B cell (primary cell): ENCODE data around the gene SMIM35. TPM values are rescaled to one million over a fixed set of nuclear protein-coding genes. Genes with fewer than 3 reads are reported as not detected.

Source experiments
- ATAC-seq: fragments of 200-7000 bp; cut with Tn5 transposase; one replicate; pipeline ENCODE4 v1.10.0; 2021; ENCODE audit warnings: low read depth, mild to moderate bottlenecking, moderate number of reproducible peaks, moderate library complexity
- CTCF ChIA-PET: fragments of 350-600 bp; sonication (Branson Sonifier 250); formaldehyde crosslinking; loops from one replicate; lab custom pipeline; 2021; ENCODE audit warnings: antibody characterized with exemption, inconsistent platforms; lab: Charles Lee
- POLR2A ChIA-PET: fragments of 350-600 bp; sonication (Branson Sonifier 250); formaldehyde crosslinking; loops from one replicate; lab custom pipeline; 2021; ENCODE audit warnings: antibody characterized with exemption; lab: Charles Lee
- DNase-seq: peaks from one replicate; pipeline ENCODE4 v3.0.0; 2013
- H2AFZ ChIP-seq: 2 replicates; pipeline ENCODE4 v1.6.1; 2012; ENCODE audit warnings: mild to moderate bottlenecking, low read depth, low read length; ENCODE audit not compliant: insufficient read depth, poor library complexity, severe bottlenecking
- H3K27ac ChIP-seq, 2 donors: 1 replicate in 1 of 2; 2 replicates in 1 of 2; pipeline ENCODE4 v1.5.1; 2012 to 2013; ENCODE audit warnings: low read length in 2 of 2, mild to moderate bottlenecking in 2 of 2, moderate library complexity in 1 of 2
- H3K27me3 ChIP-seq, 4 experiments: fragments of 200-600 bp in 1 of 4; sonication (generic) in 1 of 4; replicated peaks in 1 of 4; 1 replicate in 2 of 4; 2 replicates in 2 of 4; pipeline versions ENCODE4 v1.6.1 to v1.7.0; 2013 to 2016; ENCODE audit warnings: low read length in 3 of 4, mild to moderate bottlenecking in 2 of 4, mixed read lengths in 1 of 4, moderate library complexity in 1 of 4; ENCODE audit not compliant: insufficient read depth in 4 of 4, control insufficient read depth in 3 of 4; ENCODE audit errors: control extremely low read depth in 1 of 4
- H3K36me3 ChIP-seq, 2 experiments: replicated peaks in 1 of 2; 1 replicate in 1 of 2; 2 replicates in 1 of 2; pipeline versions ENCODE4 v1.6.1 to v1.7.1; 2013; ENCODE audit warnings: low read length in 1 of 2; ENCODE audit not compliant: insufficient read depth in 2 of 2, control insufficient read depth in 1 of 2; ENCODE audit errors: control extremely low read depth in 1 of 2, extremely low read depth in 1 of 2
- H3K4me1 ChIP-seq, 2 donors: fragments of 200-600 bp in 1 of 2; sonication (generic) in 1 of 2; 1 replicate in 1 of 2; 2 replicates in 1 of 2; pipeline versions ENCODE4 v1.5.1 to v1.6.1; 2013 to 2017; ENCODE audit warnings: low read length in 2 of 2; ENCODE audit not compliant: control insufficient read depth in 2 of 2, insufficient read depth in 2 of 2
- H3K4me2 ChIP-seq: replicated peaks from 2 replicates; pipeline ENCODE3; 2012; ENCODE audit warnings: mild to moderate bottlenecking, low read depth, low read length; ENCODE audit not compliant: poor library complexity, severe bottlenecking
- H3K4me3 ChIP-seq, 5 experiments: fragments of 200-600 bp in 1 of 5; sonication (generic) in 1 of 5; 1 replicate in 3 of 5; 2 replicates in 2 of 5; pipeline versions ENCODE4 v1.5.1 to v1.7.0; 2011 to 2016; ENCODE audit warnings: low read length in 4 of 5, mild to moderate bottlenecking in 4 of 5, low read depth in 2 of 5, control low read depth in 1 of 5, moderate library complexity in 1 of 5; ENCODE audit not compliant: insufficient read depth in 1 of 5; ENCODE audit errors: control extremely low read depth in 1 of 5, extremely low read depth in 1 of 5
- H3K79me2 ChIP-seq: fragments of 200-600 bp; sonication (generic); one replicate; pipeline ENCODE4 v1.6.0; 2016; ENCODE audit warnings: low read length; ENCODE audit not compliant: control insufficient read depth, insufficient read depth
- H3K9ac ChIP-seq: fragments of 200-600 bp; sonication (generic); 2 replicates; pipeline ENCODE4 v1.6.1; 2017; ENCODE audit warnings: mild to moderate bottlenecking, low read length, moderate library complexity
- H3K9me3 ChIP-seq, 3 donors: one replicate each; pipeline versions ENCODE4 v1.6.1 to v1.7.1; 2013; ENCODE audit warnings: low read length in 2 of 3; ENCODE audit not compliant: control insufficient read depth in 2 of 3, insufficient read depth in 1 of 3; ENCODE audit errors: control extremely low read depth in 1 of 3
- H4K20me1 ChIP-seq: 2 replicates; pipeline ENCODE4 v1.6.0; 2012; ENCODE audit warnings: mild to moderate bottlenecking, low read length; ENCODE audit not compliant: insufficient read depth, control insufficient read depth, poor library complexity, severe bottlenecking
- H3K27ac Mint-ChIP-seq: one replicate; pipeline ENCODE4 v1.8.0; 2021; ENCODE audit warnings: mixed read lengths
- H3K27me3 Mint-ChIP-seq: one replicate; pipeline ENCODE4 v1.8.0; 2021; ENCODE audit warnings: mixed read lengths
- H3K4me1 Mint-ChIP-seq: one replicate; pipeline ENCODE4 v1.8.0; 2021; ENCODE audit warnings: mixed read lengths
- H3K4me3 Mint-ChIP-seq: one replicate; pipeline ENCODE4 v1.8.0; 2021; ENCODE audit warnings: mixed read lengths
- H3K9me3 Mint-ChIP-seq: one replicate; pipeline ENCODE4 v1.8.0; 2022; ENCODE audit warnings: mixed read lengths; ENCODE audit not compliant: insufficient read depth
- EZH2 ChIP-seq: IDR thresholded peaks from 2 replicates; pipeline ENCODE4 v1.6.1; 2012; ENCODE audit warnings: borderline replicate concordance, low read depth, mild to moderate bottlenecking, moderate library complexity, low read length; ENCODE audit not compliant: insufficient read depth, poor library complexity, severe bottlenecking
- whole genome bisulfite sequencing: methylation state at CpG from one replicate; pipeline ENCODE4 v1.1.5; 2013; ENCODE audit warnings: missing lambda C conversion rate; ENCODE audit not compliant: insufficient coverage; 5-methylcytosine and 5-hydroxymethylcytosine counted together
- intact Hi-C: fragments of 100-400 bp; cut with micrococcal nuclease; formaldehyde crosslinking; loops from one replicate; pipeline ENCODE4 v1.10.0; 2022
- polyA plus RNA-seq: library from polyadenylated mRNA; depleted of rRNA; stranded (reverse); fragments of >200 nt; gene quantifications from 2 replicates; pipeline ENCODE4 v1.2.3, GENCODE V29; 2012
- total RNA-seq, 2 donors: library from RNA; stranded (reverse); fragments of 120-200 nt in 1 of 2; gene quantifications; 1 replicate in 1 of 2; 2 replicates in 1 of 2; pipeline versions ENCODE4 v1.2.3 to v1.2.4, GENCODE V29; 2013 to 2022
- TF ChIP-seq, protein P1 (sequence below): fragments of 200-600 bp; IDR thresholded peaks from one replicate; pipeline ENCODE4 v1.8.0; 2022; ENCODE audit warnings: antibody characterized with exemption, mild to moderate bottlenecking

Gene SMIM35
- total and polyA plus RNA-seq, 2 donors (not counting 1 experiment from before 2014, with no cell fraction given), result 1.3 to 4.5 TPM

DNA sequence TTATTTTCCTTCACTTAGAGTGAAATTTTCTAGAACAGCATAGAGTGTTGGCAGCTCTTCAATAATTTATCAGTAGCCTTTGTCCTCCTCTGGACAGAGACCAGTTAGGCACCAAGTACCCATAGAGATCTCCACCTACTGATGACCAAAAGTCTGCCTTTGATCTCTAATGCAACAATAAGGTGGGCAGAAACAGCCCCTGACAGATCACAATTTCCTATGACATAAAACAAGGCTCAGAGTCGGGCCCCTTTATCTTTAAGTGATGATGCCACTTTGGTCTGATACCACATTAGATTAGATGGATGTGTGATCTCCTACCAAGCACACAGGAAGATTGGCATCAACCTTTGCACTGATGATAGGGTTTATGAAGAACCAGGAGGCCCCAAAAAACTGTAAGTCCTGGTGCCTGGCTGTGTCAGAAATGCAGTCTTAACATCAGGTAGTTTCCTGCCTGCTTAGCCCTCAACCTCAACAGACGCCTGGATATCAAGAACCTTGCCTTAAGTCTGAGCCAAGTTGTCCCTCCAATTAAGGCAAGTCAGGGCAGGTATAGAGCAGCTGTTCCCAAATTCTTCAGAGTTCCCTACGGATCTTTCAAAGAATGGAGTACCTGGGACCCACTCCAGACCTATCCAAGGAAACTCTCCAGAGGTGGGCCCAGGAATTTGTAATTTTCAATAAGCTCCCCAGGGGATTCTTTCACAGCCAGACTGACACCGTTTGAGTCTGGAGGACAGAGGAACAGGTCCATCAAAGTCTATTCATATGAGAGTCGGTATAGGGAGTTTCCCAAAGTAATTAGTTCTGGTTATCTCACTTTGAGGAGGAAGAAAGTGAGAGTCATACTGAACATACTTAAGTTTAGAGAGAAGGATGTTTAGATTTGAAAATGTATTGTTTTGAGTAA is 40.5 kb downstream of the SMIM35 start:
- no peak for DNase-seq
- Histone ChIP-seq H3K79me2 (no peaks in the 10 kb centered on the region), H3K4me3 (no peak overlapping the region), H3K9ac (no peak overlapping the region), H3K36me3 (no peaks in the 10 kb centered on the region), H2AFZ (no peak overlapping the region), H3K27ac (no peak overlapping the region), H3K9me3 (no peaks in the 10 kb centered on the region), H3K4me1 (peaks cover 11 to 15% of the 10 kb centered on the region in 2 donors), H4K20me1 (no peaks in the 10 kb centered on the region), H3K27me3 (no peaks in the 10 kb centered on the region), H3K4me2 (no peak overlapping the region)
- H3K4me1 Mint-ChIP-seq, result peaks cover 40% of the 10 kb centered on the region
- ChIA-PET POLR2A (interaction anchor here (0.9 to 1.3 kb wide), 3 partner anchors 31 to 93 kb away, joined by 3 to 4 read pairs (median 3); no protein-coding TSS in a partner anchor), CTCF (interaction anchor here (0.7 to 6.3 kb wide), 6 partner anchors 19 to 238 kb away, joined by 3 to 79 read pairs (median 3); no protein-coding TSS in a partner anchor)
- no peaks in the 10 kb centered on the region for H3K9me3 Mint-ChIP-seq
- intact Hi-C loops, result no loop called here
- no peak overlapping the region for H3K27ac Mint-ChIP-seq
- TF ChIP-seq, protein P1, sequence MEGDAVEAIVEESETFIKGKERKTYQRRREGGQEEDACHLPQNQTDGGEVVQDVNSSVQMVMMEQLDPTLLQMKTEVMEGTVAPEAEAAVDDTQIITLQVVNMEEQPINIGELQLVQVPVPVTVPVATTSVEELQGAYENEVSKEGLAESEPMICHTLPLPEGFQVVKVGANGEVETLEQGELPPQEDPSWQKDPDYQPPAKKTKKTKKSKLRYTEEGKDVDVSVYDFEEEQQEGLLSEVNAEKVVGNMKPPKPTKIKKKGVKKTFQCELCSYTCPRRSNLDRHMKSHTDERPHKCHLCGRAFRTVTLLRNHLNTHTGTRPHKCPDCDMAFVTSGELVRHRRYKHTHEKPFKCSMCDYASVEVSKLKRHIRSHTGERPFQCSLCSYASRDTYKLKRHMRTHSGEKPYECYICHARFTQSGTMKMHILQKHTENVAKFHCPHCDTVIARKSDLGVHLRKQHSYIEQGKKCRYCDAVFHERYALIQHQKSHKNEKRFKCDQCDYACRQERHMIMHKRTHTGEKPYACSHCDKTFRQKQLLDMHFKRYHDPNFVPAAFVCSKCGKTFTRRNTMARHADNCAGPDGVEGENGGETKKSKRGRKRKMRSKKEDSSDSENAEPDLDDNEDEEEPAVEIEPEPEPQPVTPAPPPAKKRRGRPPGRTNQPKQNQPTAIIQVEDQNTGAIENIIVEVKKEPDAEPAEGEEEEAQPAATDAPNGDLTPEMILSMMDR, result no peak
- ATAC-seq, result no peak
- 76% methylated on average over 2 of the region's 5 CpGs for whole genome bisulfite sequencing
- H3K4me3 Mint-ChIP-seq, result no peak overlapping the region
- no peaks in the 10 kb centered on the region for H3K27me3 Mint-ChIP-seq

GRCh38 chr11:118045191-118045590 is 41.6 kb downstream of the SMIM35 start:
- Mint-ChIP-seq H3K9me3 (no peaks in the 10 kb centered on the region), H3K27me3 (no peaks in the 10 kb centered on the region), H3K4me1 (peaks cover 30% of the 10 kb centered on the region), H3K4me3 (no peak overlapping the region), H3K27ac (no peak overlapping the region)
- Histone ChIP-seq H4K20me1 (no peaks in the 10 kb centered on the region), H3K4me3 (no peak overlapping the region), H3K79me2 (no peaks in the 10 kb centered on the region), H3K9ac (no peak overlapping the region), H2AFZ (no peak overlapping the region), H3K36me3 (no peaks in the 10 kb centered on the region), H3K27ac (no peak overlapping the region), H3K4me2 (no peak overlapping the region), H3K27me3 (no peaks in the 10 kb centered on the region), H3K9me3 (no peaks in the 10 kb centered on the region), H3K4me1 (peaks cover 4% of the 10 kb centered on the region in 2 donors)
- POLR2A ChIA-PET, result interaction anchor here (0.9 to 1.6 kb wide), 3 partner anchors 30 to 92 kb away, joined by 3 to 4 read pairs (median 3); no protein-coding TSS in a partner anchor
- intact Hi-C loops, result no loop called here
- ATAC-seq (no peak), DNase-seq (no peak)
- CTCF ChIA-PET, result interaction anchor here (0.8 to 6.3 kb wide), 6 partner anchors 8 to 237 kb away, joined by 3 to 79 read pairs (median 4); no protein-coding TSS in a partner anchor
- TF ChIP-seq EZH2, result no peak
- TF ChIP-seq, protein P1, result no peak
- no CpG with 5 or more reads among the region's 2 CpGs for WGBS
